ENCODE measurements around the gene KCNAB1.

DNA sequence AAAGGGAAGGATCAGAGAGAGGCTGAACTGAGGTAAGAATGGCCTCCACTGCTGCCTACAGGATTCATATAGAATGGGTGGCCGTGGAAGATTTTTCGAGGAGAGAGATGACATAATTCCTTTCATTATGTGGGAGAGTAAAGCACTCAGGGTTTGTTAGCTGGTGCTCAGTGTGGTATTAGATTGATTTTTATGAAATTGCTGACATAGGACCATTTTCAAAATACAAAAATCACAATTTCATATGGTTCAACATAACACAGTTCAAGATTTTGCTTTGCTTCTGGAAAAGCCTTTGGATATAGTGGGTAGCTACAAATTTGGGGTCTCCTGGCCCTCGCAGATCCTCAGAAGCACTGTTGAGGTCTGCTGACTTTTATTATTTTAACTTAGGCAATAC lies 95.4 kb downstream of the KCNAB1 start:
- TF ChIP-seq, protein P1, sequence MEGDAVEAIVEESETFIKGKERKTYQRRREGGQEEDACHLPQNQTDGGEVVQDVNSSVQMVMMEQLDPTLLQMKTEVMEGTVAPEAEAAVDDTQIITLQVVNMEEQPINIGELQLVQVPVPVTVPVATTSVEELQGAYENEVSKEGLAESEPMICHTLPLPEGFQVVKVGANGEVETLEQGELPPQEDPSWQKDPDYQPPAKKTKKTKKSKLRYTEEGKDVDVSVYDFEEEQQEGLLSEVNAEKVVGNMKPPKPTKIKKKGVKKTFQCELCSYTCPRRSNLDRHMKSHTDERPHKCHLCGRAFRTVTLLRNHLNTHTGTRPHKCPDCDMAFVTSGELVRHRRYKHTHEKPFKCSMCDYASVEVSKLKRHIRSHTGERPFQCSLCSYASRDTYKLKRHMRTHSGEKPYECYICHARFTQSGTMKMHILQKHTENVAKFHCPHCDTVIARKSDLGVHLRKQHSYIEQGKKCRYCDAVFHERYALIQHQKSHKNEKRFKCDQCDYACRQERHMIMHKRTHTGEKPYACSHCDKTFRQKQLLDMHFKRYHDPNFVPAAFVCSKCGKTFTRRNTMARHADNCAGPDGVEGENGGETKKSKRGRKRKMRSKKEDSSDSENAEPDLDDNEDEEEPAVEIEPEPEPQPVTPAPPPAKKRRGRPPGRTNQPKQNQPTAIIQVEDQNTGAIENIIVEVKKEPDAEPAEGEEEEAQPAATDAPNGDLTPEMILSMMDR (IDR thresholded peaks at IDR 0.05; ENCODE audit: low read depth, low read length, missing input control), result no peak
- TF ChIP-seq GABPA (IDR thresholded peaks at IDR 0.05 in 1 of 2, conservative IDR thresholded peaks at IDR 0.05 in 1 of 2), result no peak
- TF ChIP-seq EGR1 (IDR thresholded peaks at IDR 0.05; ENCODE audit: low read depth in 2 of 2), result no peak
- no peak for TF ChIP-seq RAD21 (IDR thresholded peaks at IDR 0.05)
- TF ChIP-seq, protein P2, sequence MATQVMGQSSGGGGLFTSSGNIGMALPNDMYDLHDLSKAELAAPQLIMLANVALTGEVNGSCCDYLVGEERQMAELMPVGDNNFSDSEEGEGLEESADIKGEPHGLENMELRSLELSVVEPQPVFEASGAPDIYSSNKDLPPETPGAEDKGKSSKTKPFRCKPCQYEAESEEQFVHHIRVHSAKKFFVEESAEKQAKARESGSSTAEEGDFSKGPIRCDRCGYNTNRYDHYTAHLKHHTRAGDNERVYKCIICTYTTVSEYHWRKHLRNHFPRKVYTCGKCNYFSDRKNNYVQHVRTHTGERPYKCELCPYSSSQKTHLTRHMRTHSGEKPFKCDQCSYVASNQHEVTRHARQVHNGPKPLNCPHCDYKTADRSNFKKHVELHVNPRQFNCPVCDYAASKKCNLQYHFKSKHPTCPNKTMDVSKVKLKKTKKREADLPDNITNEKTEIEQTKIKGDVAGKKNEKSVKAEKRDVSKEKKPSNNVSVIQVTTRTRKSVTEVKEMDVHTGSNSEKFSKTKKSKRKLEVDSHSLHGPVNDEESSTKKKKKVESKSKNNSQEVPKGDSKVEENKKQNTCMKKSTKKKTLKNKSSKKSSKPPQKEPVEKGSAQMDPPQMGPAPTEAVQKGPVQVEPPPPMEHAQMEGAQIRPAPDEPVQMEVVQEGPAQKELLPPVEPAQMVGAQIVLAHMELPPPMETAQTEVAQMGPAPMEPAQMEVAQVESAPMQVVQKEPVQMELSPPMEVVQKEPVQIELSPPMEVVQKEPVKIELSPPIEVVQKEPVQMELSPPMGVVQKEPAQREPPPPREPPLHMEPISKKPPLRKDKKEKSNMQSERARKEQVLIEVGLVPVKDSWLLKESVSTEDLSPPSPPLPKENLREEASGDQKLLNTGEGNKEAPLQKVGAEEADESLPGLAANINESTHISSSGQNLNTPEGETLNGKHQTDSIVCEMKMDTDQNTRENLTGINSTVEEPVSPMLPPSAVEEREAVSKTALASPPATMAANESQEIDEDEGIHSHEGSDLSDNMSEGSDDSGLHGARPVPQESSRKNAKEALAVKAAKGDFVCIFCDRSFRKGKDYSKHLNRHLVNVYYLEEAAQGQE (IDR thresholded peaks at IDR 0.05), result no peak
- no peak for TF ChIP-seq TAF1 (conservative IDR thresholded peaks at IDR 0.05)
- TF ChIP-seq JUND (IDR thresholded peaks at IDR 0.05), result no peak
- TF ChIP-seq, protein P3, sequence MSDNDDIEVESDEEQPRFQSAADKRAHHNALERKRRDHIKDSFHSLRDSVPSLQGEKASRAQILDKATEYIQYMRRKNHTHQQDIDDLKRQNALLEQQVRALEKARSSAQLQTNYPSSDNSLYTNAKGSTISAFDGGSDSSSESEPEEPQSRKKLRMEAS (IDR thresholded peaks at IDR 0.05), result no peak

Data from liver (tissue), 3 donors.